ENCODE data around the gene NTPCR.

DNA sequence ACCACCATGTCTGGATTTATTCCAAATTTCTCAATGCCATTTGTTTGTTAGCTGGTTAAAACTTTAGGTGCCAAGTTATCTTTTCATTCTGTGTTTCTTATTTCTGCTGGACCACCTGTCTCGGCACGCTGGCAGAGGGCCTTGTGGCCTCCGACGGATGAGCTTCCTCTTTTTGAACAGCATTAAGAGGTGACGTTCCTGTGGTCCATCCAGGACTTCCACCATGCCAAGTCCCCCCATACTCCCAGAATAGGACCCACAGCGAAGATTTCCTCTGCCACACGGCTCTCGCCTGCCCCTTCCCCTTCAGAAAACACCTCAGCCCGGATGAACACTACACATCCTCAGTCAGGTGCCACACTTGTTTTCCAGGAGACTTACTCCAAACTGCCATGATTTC, 73.8 kb downstream of the NTPCR start:
- TF ChIP-seq, protein P1, sequence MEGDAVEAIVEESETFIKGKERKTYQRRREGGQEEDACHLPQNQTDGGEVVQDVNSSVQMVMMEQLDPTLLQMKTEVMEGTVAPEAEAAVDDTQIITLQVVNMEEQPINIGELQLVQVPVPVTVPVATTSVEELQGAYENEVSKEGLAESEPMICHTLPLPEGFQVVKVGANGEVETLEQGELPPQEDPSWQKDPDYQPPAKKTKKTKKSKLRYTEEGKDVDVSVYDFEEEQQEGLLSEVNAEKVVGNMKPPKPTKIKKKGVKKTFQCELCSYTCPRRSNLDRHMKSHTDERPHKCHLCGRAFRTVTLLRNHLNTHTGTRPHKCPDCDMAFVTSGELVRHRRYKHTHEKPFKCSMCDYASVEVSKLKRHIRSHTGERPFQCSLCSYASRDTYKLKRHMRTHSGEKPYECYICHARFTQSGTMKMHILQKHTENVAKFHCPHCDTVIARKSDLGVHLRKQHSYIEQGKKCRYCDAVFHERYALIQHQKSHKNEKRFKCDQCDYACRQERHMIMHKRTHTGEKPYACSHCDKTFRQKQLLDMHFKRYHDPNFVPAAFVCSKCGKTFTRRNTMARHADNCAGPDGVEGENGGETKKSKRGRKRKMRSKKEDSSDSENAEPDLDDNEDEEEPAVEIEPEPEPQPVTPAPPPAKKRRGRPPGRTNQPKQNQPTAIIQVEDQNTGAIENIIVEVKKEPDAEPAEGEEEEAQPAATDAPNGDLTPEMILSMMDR (IDR thresholded peaks at IDR 0.05) = no peak
- no peak for TF ChIP-seq EP300 (IDR thresholded peaks at IDR 0.05; ENCODE audit: low read depth)

Measured in transverse colon (tissue), 3 donors.